Posterior cingulate gyrus (tissue), 11 donors: Measurements from ENCODE around the gene EXOC3.
"Not testable (repeated sequence)": the region's sequence is repeated elsewhere in the genome, so short reads cannot be mapped to it uniquely, and the experiment has no call there.

Experiments used
- DNase-seq, 10 donors: peaks; one replicate each; pipeline versions ENCODE4 v3.0.0 to v3.0.0-alpha.2; 2020 to 2021; ENCODE audit warnings: mixed read lengths in 3 of 10
- intact Hi-C: fragments of 100-400 bp; cut with DNase I; formaldehyde crosslinking; loops from one replicate; pipeline ENCODE4 v1.15.1; 2023

Gene EXOC3

DNA sequence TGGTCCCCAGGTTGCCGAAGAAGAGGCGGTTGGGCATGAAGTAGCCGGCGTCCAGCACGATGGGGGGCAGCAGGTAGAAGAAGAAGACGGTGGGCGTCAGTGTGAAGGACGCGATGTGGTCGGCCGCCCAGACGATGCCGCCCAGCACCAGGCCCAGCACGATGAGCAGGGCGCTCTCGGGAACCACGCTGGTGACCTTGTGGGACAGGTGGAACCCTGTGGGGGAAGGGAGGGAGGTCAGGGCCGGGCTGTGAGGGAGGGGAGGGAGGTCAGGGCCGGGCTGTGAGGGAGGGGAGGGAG lies 48.8 kb downstream of the EXOC3 start:
- intact Hi-C loops = loop anchor here (10.0 kb wide), 1 partner anchor 93 kb away; no protein-coding TSS in a partner anchor
- DNase-seq = no peak

DNA sequence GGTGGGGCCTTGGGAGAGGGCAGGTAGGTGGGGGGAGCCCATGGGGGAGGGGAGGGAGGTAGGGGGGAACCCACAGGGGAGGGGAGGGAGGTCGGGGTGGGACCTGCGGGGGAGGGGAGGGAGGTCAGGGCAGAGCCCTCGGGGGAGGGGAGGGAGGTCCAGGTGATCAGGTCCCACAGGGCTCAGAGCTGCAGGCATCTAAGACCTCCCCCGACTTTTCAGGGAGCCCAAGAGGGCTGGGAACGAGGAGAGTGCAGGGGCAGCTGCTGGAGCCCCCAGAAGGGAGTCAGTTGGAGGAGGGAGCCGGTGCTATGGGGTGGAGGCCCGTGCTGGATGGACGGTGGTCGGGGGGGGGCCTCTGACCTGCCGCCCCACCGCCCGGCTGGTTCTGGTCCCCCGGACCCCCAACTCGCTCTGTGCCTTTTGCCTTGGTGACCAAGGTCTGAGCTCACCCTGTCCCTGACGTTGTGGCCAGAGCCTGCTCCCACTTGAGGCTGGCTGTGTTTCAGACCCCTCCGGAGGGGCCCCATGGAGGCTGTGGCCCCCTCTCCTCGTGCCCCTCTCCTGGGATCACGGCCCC lies 49.4 kb downstream of the EXOC3 start:
- intact Hi-C loops = loop anchor here (10.0 kb wide), 1 partner anchor 92 kb away; no protein-coding TSS in a partner anchor
- no peak for DNase-seq

DNA sequence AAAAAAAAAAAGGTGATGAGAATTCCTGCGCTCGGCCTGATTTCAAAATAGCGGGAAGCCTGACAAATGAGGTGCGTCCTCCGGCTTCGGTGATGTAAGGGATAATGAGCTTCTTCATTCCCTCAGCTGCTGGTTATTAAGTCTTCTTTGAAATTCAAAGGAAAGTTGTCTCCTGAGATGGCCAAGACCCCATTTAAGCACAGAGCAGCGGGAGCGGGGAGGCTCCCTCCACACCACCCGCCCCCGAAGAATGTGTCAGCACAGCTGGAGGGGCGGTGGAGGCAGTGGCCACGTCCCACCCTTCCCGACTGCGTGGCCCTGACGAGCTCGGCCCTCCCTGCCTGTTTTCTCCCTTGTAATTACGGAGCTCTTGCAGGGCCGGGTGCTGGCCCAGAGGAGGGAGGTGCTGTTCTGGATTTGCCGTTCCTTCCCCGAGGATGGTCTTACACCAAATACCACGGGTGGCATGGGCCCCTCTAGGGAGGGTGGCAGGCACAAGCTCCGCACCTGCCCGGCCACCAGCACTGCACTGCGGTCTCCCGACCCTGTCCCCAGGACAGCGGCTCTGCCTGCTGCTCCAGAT lies 50.2 kb downstream of the EXOC3 start:
- intact Hi-C loops = loop anchor here (10.0 kb wide), 1 partner anchor 92 kb away; no protein-coding TSS in a partner anchor
- DNase-seq = no peak

DNA sequence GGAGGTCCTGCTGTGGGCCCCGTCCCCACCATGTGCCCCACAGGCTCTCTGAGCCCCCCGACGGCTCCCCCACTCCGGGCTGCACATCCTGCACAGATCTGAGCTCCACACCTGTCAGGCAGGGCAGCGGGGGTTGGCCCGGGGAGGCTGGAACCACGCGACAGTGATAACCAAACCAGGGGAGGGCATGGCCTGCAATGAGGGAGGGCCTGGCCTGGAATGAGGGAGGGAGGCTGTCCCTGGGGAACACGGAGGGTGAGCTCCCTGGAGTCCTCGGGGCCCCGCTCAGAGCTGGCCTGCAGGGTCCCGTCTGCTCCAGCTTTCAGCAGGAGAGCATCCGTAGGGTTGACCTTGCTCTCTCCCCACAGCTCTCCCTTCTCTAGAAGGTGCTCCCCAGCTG lies 50.8 kb downstream of the EXOC3 start:
- intact Hi-C loops = loop anchor here (10.0 kb wide), 1 partner anchor 91 kb away; no protein-coding TSS in a partner anchor
- DNase-seq = no peak

DNA sequence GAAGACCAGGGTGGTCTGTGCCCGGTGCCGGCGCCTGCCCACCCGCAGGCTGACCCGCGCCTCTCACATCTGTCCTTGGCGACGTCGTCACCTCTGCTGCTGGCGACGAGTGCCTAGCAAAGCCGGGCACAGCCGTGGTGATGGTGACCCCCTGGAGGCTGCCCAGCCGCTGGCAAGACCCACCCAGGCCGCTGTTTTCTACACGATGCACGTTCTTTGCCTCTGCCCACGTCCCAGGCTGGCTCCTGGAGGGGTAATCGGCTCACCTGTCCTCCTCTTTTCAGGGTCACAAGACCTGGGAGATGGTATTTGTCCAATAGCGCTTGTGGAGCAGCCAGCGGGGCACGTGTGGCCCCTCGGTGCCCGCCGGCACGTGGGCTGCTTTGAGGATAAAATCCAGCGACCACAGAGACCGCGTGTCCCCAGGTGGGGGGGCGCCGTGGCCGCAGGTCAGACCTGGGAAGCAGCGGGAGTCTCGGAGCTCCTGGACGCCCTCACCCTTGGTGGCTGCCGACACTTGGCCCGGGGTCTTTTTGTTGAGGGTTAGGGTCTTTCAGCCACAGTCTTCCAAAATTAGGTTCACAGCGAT lies 51.8 kb downstream of the EXOC3 start:
- intact Hi-C loops = loop anchor here (10.0 kb wide), 1 partner anchor 90 kb away; no protein-coding TSS in a partner anchor
- no peak for DNase-seq

DNA sequence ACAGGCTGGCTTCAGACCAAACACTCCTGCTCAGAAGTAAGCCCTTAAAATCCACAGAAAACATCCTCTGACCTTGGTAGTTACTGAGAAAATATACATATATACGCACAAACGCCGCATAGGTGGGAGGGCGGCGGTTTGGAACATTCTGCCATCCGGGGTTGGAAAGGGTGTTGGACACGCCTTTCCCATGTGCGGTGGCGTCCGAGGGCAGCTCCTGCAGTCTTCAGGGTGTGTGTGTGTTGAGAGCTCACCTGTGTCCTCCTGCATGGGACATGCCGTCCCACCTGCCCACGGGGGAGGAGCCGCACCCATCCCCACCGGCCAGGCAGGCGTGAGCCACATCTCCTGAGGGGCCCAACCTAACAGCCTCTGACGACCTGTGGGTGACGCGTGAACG lies 53.1 kb downstream of the EXOC3 start:
- DNase-seq = no peak
- intact Hi-C loops = loop anchor here (10.0 kb wide), 1 partner anchor 89 kb away; no protein-coding TSS in a partner anchor

DNA sequence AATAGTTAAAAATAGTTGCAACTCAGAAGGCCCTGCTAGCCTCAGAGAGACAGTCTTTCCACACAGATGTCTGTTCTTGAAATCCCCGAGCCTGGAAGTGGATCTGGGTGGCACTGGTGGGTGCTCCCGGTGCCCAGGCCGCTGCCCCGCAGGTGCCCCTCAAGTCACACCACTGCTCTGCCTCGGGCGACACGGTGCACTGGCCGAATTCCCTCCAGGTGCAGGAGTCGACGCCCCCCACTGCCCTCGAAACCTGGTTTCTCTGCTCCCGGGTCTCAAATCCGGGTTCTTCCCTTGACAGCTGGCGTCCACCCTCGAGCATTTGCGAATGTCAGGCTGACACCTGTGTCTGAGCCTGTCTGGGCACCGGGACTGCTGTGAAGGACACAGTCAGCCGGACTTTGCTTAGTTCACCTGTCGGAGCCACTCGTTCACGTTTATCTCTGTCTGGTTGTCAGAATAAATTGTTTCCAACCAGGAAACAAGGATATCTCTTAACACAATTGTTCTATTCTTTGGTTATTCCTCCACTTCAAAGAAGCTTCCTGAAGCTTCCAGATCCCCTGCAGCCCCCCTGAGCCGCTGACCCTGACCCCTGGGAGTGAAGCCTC lies 54.2 kb downstream of the EXOC3 start:
- no peak for DNase-seq
- intact Hi-C loops = loop anchor here (10.0 kb wide), 1 partner anchor 88 kb away; no protein-coding TSS in a partner anchor

DNA sequence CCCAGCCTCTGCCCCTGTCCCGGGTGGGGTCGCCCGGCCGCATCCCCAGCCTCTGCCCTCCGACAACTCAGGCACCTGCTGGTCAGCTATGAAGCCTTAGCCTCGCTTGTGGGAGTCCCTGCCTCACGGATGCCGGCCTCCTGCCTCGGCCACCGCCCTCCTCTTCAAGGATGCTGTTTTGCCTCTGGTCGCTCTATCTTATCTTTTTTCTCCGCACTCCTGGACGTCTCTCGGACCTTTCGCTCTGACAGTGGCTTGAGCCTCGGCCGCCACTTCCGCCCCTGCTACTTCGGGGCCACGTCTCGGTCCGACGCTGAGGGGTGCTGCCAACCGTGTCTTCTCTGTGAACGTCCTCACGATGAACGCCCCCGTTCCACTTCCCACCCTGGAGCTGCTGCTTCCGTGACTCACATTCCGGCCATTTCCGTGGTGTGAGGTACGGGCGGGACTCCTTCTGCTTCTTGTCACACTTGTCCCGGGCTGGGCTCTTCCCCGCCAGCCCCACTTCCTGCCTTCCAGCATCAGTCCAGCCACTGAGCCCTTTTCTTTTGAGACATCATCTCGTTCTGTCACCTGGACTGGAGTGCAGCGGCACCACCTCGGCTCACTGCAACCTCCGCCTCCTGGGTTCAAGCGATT lies 55.0 kb downstream of the EXOC3 start:
- intact Hi-C loops = loop anchor here (10.0 kb wide), 1 partner anchor 87 kb away; no protein-coding TSS in a partner anchor
- no peak for DNase-seq

DNA sequence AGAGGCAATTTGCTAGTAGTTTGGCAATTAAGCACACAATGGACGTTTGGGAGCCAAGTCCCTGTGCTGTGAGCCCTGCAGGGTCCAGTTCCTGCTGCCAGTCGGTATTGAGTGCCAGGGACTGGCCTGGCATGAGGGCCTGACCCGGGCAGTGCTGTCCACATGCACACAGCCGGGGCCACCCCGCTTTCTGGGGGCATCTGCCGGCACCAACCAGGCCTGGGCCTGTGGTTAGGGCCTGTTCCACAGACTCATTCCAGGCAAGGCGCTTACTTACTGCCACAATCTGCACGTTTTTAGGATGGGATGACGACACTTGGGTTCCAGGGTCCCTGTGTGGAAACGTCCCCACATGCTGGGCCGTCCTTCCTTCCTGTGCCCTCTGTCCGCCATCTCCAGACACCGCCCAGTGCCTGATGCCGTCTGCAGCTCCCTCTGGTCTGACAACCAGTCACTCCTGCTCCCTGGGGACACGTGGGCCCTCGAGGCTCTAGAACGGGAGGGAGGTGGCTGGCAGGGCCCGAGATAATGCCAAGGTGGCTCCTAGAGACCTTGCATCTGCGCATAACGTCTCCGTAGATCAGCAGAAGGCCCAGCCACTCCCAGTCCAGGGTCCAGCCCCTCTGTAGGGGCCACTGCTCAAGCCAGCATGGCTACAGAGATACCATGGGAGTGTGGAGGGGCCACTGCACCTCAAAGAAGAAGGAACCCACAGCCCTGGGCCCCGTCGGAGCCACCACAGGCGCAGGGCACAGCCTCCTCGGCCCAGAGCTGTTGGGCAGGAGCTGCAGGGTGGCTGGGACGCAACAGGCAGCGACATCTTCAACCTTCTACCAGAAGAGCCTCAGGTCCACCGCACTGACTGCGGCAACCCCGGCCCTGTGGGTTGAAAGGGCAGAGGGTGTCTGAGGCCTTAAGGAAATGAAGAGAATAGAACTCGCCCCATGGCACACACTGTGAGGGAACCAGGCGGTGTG lies 56.5 kb downstream of the EXOC3 start:
- no peak for DNase-seq
- intact Hi-C loops = loop anchor here (10.0 kb wide), 1 partner anchor 85 kb away; no protein-coding TSS in a partner anchor

DNA sequence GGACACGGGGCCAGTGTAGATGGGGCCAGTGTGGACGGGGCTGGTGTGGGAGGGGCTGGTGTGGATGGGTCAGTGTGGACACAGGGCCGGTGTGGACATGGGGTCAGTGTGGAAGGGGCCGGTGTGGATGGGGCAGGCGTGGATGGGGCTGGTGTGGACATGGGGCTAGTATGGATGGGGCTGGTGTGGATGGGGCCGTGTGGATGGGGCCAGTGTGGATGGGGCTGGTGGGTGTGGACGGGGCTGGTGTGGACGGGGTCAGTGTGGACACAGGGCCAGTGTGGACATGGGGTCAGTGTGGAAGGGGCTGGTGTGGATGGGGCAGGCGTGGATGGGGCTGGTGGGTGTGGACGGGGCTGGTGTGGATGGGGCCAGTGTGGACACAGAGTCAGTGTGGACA lies 57.5 kb downstream of the EXOC3 start:
- intact Hi-C loops = no loop called here

DNA sequence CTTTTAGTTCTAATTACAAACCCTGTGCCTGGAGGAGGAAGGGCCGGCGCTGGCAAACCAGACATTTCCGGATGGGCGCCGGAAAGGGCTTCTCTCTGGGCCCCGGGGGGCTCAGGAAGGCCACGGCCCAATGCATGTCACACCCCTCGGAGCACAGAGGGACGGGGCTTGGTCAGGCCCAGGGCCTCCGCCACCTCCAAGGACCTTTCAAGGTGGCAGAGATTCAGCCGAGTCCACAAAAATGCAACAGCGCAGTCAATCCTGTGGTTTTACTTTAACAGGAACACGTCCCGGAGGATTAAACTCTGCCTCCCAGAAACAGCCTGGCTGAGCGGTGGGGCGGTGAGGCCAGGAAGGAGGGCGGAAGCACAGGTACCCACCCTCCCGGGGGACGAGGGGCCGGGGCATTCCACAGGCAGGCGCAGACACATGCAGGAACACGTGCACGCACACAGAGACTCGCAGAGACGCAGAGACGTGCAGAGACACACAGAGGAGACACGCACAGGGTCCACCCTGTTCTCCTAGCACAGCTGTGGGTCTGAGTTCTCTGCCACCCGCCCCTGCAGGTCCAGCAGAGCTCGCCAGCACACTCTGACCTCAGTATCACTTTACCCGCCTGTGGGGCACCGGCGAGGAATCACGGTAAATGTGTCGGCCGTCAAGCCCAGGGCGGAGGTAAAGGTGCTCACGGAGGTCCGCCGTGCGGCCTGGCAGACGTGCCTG lies 58.3 kb downstream of the EXOC3 start:
- intact Hi-C loops = no loop called here
- DNase-seq = no peak

More for the DNA sequence above, 57.5 kb downstream of the EXOC3 start:
- no peak for DNase-seq

DNA sequence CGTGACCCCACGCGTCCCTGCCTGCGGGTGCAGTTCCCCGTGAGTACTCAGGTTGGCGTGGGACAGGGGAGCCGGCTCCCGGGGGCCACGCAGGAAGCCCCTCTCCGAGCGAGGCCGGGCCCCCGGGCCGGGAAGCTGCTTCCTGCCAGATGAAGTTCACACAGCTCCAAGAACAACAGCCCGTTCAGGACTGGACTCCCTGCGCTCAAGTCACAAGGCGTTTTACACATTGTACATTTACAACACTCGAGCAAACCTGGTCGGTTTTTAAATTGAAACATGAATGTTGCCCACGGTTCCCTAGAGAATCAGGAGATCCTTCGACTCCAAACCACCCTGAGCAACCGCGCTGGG lies 58.8 kb downstream of the EXOC3 start:
- DNase-seq = no peak
- intact Hi-C loops = no loop called here

DNA sequence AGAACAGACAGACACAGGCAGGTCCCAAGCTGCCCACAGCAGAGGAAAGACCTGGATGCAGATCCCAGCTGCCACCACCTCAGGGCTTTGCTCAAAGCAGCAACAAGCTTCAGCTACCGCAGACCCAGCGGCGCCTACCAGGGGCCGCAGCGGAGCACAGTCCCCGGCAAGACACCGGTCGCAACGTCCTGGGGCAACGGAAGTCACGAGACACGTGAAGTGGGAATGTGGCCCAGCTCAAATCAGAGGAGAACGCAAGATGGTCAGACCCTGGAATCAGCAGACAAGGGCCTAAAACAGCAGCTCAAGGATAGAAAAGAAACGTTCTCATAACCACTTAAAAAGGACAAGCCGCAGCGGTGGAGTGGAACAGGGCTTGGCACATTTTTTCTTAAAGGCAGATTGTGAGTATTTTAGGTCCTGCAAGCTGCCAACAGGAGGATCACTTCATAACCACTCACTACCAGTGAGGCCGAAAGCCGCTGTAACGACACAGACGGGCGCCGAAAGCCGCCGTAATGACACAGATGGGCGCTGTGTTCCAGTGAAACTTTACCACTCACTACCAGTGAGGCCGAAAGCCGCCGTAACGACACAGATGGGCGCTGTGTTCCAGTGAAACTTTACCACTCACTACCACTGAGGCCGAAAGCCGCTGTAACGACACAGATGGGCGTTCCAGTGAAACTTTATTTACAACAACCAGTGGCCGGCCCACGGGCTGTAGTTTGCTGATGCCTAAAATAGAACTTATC lies 59.5 kb downstream of the EXOC3 start:
- no peak for DNase-seq
- intact Hi-C loops = no loop called here

DNA sequence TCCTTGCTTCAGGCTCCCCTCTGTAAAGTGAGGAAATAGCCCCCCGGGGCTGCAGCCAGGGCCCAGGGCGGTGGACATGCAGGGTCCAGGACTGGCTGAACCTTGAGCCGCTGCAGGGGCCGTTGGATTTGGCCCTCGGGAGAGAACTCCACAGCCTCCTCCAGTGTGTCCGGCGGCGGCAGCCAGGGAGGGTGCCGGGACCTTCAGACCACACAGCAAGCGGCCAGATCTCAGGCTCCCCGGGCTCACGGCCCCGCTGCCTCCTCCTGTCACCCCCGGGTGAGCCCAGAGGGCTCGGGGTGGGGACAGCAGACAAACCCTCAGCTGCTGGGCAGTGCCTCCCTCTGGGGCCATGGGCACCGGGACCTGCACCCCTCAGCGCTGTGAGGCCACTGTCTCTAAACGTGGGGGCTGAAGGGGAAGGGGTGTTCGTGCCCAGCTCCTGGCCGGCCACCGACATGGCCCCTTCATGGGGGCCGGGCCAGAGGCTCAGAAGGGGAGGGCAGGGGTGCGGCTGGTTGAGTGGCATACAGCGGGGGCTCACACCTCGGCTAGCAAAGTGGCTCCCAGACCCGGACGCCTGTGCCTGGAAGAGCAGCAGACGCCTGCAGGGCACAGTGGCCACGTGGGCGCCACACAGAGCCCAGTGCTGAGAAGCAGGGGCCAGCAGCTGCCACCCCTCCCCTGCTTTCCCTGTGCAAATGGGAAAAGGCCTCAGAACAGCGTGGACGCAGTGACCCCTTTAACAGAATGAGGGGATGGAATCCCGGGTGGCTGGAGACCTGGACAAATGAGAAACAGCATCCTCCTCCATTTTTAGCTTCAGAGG lies 61.6 kb downstream of the EXOC3 start:
- intact Hi-C loops = no loop called here
- DNase-seq = no peak

DNA sequence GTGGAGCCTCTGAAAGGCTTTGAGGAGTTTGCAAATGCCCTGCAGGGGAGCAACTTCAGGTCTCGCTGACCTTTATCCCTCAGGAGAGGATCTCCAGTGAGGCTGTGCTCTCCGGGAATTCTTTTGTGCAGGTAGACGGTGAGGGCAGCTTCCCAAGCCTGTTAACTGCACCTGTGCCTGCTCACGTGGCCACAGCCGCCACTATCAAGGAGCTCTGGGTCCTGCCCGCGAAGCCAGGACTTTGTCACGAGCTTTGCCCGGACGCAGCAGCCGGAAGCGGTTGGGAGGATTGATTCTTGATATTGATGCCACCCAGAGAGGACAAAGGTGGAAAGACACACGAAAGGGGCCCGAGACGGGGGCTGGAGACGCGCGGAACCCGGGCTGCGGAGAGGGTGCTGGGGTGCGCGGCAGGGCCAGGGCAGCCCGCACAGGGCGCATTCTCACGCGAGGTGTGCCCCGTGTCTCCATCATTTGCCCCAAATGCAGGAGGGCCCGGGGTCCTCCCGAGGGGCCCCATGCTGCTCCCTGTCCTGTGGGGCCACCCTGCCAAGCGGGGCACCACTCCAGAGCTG lies 63.1 kb downstream of the EXOC3 start:
- intact Hi-C loops = no loop called here
- no peak for DNase-seq

DNA sequence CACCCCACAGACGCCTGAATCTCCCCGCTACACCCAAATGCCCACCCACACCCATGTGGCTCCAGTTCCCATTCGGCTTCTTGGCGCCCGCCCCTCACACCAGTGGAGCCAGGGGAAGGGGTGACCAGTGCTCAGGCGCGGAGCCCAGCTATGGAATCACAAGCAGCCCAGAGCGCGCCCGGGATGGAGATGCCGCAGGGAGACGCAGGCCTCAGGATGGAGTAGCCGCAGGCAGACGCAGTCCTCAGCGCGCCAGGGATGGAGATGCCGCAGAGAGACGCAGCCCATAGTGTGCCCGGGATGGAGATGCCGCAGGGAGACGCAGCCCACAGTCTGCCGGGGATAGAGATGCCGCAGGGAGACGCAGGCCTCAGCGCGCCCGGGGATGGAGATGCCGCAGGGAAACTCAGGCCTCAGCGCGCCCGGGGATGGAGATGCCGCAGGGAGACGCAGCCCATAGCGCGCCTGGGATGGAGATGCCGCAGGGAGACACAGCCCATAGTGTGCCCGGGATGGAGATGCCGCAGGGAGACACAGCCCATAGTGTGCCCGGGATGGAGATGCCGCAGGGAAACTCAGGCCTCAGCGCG lies 65.1 kb downstream of the EXOC3 start:
- intact Hi-C loops, DNase-seq: not testable (repeated sequence)

DNA sequence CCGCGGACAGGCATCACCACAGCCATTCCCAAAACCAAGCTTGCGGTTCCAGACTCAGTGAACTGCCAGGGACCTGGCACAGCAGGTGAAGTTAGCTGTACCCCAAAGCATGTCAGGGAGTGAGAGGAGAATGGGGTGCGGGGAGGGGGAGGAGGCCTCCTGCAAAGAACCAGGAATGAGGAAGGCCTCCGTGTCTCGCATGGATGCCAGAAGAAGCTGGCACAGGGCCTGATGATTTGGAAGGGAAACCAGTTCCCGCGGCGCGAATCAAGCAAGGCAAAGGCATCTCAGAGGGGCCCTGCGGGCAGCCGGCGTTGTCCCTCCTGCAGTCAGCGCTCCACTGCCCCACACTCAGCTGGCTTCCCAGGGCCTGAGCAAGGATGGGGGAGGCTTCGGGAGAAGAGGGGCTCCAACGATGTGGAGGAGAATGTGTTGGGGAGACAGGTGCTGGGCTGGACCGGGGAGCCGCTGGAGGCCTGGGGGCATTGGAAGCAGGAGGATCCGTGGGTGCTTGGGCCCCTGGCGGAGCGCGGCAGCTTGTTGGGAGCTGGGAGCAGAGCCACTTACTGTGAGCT lies 66.7 kb downstream of the EXOC3 start:
- intact Hi-C loops = no loop called here
- DNase-seq = no peak
